ENCODE data around the gene ADPRM.

- no peak for TF ChIP-seq CTCF (conservative IDR thresholded peaks at IDR 0.05)
- TF ChIP-seq ZFX (IDR thresholded peaks at IDR 0.05): no peak
Observed at GRCh38 chr17:10728331-10728892, 31.0 kb downstream of the ADPRM start.

All from C4-2B (cell line).